Inferior parietal cortex (tissue), 1 donor: Measurements from ENCODE around the gene SCNN1A.
"Not testable (repeated sequence)": the region's sequence is repeated elsewhere in the genome, so short reads cannot be mapped to it uniquely, and the experiment has no call there.

ENCODE experiments used
- DNase-seq: peaks from one replicate; pipeline ENCODE4 v3.0.0-alpha.2; 2016; ENCODE audit errors: extremely low spot score

Gene SCNN1A

DNA sequence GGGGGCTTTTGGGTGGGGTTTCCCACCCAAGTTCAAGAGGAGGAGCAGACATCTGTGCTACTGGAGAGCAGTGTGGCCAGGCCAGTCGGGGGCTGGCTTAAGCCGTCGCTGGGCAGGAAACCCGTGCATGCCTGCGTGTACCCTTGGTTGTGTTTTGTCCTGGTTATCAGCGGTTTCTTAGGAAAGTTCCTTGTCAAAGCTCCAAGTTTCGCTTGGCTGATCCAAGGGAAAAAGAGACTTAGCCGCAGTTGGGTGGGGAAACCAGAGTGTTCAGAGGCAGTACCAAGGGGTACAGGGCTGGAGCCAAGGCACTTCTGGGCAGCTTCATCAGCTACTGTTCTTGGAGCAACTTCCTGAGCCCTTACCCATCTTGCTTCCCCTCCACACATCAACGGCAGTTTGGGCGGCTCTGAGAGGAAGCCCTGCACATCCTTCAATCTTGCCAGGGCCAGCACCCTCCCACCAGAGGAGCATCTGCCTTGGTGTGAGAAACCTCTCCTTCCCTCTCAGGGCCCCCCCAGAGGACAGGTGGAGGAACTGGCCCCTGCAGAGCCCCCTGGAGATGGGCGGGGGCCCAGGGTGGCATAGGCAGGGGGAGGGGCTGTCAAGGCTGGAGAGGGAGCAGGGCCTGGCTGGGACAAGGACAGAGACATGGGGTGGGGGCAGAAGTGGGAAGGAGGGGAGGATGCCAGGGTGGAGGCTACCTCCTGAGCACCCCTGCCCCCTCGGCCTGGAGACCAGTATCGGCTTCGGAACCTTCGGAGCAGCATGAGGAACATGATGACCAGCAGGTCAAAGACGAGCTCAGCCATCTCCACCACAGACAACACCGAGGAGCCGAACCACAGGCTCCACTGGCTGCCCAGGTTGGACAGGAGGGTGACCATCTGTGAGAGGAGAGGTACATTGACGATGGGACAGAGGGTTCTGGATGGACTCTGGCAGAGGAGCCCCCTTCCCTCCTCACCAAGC lies 27.7 kb downstream of the SCNN1A start:
- DNase-seq, result no peak

DNA sequence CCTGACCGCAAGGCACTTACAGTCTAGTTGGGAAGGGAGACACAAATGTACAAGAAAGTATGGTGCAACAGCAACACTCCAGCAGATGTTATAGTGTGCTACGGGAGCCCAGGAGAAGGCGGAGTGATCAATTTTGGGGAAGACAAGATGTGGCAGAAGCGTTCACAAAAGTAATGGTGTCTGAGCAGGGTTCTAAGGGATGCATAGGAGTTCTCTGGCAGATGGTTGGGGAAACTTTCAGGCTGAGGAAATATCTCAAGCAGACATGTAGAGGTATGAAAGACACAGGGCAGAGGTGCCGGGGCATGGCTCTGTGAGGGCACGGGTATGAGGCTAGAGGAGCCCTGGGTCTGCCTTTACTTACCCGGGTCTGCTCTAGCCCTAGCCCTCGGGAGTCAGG lies 28.4 kb downstream of the SCNN1A start:
- no peak for DNase-seq

DNA sequence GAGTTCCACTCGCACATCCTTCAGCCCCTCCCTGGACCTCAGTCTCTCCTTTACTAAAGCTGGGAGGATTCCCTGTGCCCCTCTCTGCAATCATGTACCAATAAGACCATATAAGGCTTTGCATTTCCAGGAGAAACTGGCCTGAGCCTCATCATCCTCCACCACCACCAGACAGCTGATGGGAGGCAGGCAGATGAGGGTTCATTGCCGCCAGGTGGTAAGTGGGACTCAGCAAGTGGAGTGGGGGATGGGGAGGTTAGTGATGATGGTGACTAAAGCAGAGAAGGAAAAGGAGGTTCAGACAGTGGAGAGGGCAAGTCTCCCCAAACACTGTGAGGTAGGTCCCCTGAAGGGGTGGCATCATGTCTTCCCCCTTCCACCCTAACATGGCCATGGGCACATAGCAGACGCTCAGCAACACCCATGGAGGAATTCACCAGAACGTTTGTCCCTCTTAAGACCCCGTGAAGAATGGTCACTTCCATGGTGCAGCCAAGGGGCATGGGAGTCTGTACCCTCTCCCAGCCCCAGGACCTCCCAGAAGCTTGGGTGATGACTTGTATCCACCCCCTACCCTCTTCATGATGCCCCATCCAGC lies 29.0 kb downstream of the SCNN1A start:
- DNase-seq, result no peak

DNA sequence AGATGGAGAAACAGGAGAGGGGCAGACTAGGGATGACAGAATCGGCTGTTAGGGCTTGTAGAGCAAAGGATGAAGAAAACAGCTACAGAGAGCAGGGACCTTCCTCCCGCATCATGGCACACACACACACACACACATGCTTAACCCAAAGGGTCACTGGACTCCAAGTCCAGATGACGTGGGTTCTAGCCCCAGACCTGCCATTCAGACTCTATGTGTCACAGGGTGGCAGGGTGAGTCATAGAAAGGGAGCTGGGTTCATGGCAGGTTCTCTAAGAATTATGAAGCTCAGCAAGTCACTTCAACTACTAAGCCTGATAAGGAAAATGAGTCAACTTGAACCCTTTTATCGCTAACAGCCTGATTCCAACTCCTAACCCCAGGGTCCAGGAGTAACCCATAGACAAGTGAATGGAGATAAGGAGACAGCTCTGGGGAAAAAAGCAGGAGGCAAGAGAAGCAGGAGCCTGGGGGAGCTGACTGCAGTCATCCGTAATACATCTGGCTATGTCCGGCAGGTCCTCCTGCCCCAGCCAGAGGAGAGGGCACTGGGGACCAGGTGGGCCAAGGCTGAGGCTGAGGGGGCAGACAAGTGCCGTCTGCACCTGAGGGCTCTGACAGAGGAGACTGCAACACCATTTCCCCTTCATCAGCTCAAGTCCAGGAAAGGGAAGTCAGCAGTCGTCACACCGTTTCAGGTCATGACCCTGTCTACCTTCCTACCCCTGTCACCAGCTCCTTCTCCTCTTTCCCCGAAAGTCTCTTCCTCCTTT lies 29.9 kb downstream of the SCNN1A start:
- DNase-seq, result no peak

DNA sequence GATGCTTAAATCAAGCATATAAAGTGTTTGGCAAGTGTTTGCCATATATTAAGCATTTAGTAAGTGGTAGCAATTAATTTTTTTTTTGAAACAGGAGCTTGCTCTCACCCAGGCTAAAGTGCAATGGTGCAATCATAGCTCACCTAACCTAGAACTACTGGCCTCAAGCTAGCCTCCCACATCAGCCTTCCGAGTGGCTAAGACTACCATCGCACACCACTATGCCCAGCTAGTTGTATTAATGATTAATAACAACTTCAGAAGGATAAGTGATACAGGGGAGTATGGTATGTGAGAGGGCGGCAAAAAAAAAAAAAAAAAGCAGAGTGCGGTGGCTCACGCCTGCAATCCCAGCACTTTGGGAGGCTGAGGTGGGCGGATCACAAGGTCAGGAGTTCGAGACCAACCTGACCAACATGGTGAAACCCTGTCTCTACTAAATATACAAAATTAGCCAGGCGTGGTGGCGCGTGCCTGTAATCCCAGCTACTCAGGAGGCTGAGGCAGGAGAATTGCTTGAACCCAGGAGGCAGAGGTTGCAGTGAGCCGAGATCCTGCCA lies 31.2 kb downstream of the SCNN1A start:
- DNase-seq, result not testable (repeated sequence)

DNA sequence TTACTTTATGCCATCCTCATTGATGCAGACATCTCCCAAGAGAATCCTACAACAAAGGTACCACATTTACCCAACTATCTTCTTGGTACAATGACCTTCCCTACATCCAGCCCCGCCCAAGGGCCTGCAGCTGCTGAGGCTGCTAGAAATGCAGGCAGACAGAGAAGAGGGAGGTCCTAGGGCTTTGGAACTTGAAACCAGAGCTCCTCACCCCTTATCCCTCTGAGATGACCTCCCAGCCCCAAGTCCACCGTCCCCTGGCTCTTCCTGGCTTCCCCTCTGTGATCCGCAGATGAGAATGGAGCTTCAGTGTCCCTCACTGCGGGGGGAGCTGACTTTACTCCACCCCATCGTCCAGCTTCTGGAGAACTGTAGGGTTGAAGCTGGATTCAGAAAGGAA lies 31.8 kb downstream of the SCNN1A start:
- DNase-seq, result no peak

DNA sequence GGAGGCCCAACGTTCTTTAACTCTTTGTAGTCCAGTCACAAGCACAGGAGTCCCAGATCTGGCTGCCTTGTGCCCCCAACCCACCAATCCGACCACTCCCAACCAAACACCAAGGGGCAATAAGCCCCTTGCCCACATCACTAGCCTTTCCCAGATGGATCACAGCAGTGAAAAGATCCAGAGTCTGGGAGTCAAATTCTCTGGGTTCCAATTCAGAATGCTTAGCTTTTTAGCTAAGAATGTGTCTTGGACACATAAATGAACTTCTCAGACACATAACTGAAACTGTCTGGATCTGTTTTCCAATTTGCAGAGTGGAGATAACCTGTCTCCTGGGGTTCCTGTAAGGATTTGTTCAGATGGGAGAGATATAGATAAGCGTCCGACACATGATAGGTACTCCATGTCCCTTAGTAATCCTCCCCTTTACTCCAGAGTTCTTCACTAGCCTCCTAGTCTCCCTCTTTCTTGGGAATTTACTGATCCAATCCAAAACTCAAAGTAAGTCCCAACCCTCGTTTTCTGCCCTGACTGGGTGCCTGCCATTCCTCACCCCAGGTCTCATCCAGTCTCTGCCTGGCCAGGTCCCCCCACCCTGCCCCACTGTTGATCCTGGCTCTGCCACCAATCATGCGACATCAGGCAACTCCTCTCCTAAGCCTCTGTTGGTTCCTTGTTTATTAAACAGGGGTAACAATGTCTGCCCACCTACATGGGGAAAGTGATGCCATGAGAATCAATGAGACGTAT lies 33.0 kb downstream of the SCNN1A start:
- DNase-seq, result peak; percentile 18

DNA sequence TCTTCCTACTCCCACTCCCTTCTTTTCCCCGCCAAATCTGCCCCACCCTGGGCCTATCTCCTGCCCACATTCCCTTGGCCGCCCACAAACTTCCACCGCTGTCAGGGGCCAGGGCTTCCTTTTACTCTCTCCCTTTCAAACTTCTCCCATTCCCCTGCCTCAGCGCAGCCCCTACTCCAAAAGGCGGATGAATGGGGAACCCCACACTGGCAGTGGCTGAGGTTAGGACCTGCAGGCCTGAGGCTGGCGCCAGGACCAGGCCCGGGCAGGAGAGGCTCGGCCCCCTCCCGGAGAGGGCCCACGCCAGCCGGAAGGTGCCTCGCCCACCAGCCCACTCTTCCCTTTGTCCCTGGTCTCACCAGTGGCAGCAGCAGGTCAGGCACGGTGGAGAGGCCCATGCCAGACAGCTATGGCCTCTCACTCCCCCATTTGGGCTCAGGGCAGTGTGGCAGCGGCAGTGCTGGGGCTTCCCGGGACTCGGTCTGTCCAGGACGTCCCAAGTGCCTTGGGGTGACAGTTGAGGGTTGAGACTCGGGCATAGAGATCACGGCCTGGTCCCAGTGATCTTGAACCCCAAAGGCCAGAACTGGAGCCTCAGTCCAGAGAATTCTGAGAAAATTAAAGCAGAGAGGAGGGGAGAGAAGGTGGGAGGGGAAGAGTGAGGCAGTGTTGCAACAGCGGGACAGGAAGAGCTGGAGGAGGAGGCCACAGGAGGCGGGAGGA lies 33.8 kb downstream of the SCNN1A start, which contains the start of gene TNFRSF1A:
Gene TNFRSF1A (minus strand): TSS at position 660 of the 723 bp plus-strand sequence. CDS start 262 bp downstream, at position 398.
- DNase-seq, result peak; percentile 43

DNA sequence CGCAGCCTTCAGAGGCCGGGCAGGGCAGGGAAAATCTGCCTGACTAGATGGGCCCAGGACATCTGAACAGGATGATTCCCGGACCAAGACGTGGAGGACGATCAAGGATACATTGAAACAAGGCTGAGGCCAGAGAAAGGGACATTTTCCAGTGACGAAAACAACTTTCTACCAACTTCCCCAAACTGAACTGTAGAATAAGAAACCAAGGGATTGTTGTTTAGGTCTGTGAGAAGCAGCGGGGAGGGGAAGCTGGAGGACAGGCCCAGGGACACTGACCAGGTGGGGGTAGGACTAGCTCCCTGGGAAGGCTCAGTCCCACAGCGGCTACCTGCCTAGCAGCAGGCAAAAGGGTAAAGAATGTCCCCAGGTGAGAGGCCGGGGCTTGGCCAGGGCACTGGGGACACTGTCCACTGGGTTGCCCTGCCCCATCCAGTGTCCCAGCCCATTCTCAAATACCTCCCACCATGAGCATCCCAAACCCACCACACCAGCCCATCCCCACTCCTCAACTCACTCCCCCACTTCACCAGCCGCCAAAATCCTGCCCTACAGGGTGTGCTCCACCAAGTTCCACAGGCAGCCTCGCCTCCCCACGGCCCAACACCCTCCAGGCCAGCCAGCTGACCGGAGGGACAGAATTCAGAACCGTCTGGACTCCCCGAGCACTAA lies 34.5 kb downstream of the SCNN1A start:
- no peak for DNase-seq

DNA sequence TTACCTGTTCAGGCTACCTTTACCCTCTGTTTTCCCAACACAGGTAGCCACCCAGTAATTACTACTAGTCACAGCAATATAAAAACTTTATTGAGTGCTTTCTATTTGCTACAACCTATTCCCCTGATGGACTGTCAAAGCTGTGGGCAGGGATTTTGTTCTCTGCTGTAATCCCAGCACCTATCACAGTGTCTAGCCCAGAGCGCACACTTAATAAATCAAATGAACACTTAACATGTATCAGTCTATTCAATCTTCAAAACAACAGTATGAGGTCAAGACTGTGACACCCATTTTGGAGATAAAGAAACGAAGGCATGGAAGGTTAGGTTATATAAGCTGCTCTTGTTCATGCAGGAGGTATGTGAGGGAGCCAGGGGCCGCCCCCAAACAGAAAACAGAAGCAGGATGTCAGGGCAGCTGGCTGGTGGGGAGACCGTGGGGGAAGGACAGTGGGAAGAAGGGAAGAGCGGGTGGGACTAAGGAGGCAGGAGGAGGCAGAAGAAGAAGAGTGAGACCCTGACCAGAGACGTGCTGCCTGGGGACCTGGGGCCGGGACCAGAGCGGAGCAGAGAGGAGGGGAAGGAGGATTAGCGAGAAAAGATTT lies 35.2 kb downstream of the SCNN1A start:
- DNase-seq, result no peak

DNA sequence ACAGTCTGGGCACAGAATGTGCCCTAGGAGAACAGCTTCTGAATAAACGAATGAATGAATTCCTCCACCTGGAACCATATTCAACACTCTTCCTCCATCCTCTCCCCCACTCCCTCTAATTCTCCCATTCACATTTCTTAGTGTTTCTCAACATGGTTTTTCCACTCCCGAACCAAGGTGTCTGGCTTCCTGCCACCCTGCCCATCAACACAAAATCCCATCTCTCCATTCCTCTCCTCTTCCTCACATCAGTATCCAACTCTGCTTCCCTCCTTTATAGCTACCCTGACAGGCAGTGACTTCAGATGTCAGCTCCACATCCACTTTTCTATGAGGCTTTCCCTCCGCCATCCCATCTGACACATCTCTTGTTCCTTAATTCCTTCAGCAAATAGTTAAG lies 36.4 kb downstream of the SCNN1A start:
- DNase-seq, result no peak

DNA sequence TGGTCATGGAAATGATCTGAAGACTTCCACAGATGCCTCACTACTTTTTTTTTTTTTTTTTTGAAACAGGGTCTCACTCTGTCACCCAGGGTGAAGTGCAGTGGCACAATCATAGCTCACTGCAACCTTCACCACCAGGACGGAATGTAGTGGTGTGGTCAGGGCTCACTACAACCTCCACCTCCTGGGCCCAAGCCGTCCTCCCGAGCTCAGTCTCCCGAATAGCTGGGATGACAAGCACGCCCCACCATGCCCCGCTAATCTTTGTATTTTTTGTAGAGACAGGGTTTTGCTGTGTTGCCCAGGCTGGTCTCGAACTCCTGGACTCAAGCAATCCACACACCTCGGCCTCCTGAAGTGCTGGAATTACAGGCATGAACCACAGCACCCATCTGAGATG lies 36.8 kb downstream of the SCNN1A start:
- DNase-seq, result not testable (repeated sequence)

DNA sequence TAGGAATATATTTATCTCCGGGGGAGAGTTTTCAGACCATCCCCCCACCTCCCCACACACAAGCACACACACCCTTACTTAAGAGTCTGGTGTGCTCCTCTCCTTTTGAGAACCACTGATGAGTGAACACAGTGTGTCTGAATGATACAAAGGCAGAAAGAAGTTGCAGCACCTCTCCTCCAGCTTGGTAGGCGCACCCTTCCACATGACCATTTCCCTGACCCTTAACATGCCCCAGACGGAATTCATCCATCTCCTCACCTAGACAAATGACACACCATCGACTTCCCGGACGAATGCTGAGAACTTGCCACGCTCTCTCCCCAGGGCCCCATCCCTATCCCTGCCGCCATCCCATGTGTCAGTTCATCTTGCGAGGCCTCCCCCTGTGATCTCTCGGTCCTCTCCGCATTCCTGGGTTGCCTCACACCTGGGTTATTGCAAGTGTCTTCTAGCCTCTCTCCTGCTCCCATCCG lies 37.4 kb downstream of the SCNN1A start:
- DNase-seq, result no peak

DNA sequence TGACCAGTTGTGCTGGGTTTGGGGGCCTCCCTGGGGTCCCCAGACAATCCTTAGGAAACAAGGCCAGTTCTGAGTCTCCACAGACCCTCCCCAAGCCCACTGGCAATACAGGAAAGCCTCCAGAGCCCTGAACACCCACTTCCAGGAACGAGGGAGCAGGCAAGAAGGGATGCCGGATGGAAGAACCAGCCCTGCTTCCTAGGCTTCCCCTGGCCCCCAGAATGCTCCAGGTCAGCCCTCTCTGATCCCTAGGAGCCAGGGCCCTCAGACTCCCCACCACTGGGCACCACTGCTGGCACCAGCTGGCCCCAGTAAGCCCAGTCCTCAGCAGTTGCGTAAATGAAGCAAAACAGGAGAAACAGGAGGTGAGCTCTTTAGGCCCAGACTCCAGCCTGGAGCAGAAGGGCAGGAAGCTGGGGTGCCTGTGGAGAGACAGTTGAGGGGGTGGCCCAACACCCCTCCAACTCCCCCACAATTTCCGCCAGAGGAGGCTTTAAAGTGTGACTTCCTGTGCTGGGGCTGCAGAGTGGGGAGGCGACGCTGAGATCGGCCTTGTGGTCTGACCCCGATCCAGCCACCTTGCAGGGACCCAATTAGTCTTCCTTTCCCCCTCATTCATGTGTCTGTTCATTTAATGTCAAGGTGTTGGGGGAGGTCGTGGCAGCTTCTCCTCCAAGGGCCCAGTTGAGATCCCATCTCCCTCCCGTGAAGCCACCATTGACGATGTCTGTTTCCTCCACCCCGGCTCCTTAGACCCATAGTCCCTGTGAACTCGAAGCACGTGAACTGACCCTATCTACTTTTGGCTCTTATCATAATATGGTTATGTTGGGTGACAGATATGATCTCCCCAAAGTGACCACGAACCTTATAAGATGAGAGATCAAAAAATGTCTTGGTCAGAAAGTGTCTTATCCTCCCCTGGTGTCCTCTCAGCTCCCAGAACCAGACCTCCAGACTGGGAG lies 38.2 kb downstream of the SCNN1A start:
- no peak for DNase-seq

DNA sequence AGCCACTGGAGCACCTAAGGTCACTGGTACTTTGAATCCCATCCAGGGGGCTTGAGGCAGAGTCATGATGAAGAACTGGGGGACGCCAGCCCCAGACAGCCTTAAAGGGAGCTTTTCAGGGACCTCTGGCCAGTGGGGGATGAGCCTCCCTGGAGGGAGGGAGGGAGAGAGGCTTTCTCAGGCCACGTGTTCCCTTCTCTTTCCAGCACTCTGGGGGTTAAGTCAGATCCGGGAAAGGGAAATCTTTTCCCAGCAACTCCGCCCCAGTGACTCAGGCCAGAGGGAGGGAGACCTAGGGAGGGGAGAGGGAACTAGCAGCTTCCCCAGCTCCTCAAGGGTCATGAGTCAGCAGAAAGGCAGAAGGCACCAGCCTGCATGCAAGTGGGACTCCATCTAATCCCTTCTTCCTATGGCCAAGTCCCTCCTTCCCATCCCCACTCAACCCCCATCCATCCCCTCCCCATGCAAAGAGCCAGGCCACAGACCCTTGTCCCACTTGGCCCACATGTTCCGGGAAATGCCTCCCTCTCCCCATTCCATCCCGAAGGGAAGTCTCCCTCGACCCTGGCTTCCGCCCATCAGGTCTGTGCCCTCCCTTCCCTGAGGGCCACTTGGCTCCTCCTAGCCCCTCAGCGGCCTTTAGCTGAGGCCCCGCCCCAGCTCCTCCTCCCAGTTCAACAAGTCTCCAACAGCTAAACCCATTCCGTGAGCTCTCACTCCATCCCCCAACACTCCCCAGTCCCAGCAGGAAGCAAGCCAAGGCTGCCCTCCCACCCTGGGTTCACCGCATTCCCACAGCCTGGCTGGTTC lies 39.1 kb downstream of the SCNN1A start:
- peak; percentile 52 for DNase-seq

DNA sequence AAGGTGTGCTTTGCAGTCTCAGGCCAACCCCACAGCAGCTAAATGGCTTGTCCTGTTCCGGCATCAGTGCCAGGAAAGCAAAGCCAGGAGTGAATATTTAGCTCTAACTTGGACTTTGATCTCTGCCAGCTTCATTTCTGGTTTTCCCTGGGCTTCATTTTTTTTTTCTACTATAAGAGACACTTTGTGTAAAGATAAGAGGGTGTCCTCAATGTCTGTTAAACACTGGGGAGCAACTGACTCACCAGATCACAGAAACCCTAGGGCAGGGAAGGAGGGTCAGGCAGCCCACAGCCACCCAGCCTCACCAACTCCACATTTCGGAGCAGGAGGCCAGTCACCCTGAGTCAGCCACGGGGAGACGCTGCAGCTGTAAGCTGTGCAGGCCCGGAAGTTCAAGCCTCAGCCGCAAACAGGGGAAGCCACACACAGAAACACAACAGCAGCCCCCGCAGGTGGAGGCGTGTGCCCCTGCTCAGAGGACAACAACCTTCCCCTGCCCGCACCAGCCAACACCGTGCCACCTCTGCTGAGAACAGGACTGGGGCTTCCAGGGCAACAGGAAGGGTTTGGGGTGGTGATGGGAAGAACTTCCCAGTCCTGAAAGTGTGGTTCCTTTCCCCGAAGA lies 39.8 kb downstream of the SCNN1A start:
- DNase-seq, result no peak

DNA sequence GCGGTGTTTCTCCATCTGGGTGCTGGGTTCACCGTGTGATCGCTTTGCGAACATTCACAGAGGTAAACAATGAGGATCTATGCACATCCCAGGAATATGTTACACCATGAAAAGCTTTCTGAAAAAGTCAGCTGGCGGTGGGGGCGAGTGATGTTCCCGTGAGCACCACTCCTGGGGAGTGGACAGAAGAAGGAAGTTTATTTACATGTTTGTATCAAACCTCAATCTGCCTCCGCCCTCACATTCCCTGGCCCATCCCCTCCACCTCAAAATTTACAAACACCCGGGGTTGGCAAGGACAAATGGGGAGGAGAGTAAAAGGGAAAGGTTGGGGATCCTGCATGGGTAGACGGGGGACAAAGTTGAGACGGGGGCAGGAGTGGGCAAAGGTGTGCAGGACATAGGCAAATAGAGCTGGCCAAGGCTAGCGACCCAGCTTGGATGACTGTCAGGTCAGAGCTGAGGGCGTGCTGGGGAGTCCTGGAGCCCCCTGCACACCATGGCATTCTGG lies 40.4 kb downstream of the SCNN1A start:
- DNase-seq, result no peak
